ENCODE measurements around the gene OR10G2. TPM values are rescaled to one million over a fixed set of nuclear protein-coding genes. Genes with fewer than 3 reads are reported as not detected.
"Not testable (repeated sequence)": the region's sequence is repeated elsewhere in the genome, so short reads cannot be mapped to it uniquely, and the experiment has no call there.

Gene OR10G2
- total RNA-seq, 2 experiments from 2014 or later: not detected

DNA sequence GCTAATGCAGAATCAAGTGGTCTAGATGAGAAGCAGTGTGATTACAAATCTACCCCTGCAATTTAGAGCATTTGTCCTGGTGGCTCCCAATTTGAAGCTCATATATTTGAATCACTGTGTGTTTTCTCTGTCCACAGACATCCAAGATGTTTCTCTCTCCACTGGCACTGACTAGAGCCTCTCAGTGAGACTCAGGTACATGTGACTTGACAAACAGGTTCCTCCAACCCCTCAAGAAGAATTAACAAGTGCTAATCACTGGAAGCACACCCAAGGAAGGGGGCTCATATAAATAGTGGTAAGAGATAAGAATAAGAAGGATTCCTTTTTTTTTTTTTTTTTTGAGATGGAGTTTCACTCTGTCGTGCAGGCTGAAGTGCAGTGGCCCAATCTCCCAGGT lies 20.5 kb downstream of the OR10G2 start:
- ChIA-PET CTCF (interaction anchor here (0.7 kb wide), 1 partner anchor 17 kb away, joined by 3 read pairs; no protein-coding TSS in a partner anchor), POLR2A (no interaction called here)
- peaks cover 2 to 12% of the 10 kb centered on the region in 2 experiments for H3K27me3 ChIP-seq (ENCODE audit: control insufficient read depth in 1 of 2, insufficient read depth in 2 of 2, low read length in 2 of 2)
- Mint-ChIP-seq H3K27ac (no peak overlapping the region), H3K9me3 (no peaks in the 10 kb centered on the region), H3K4me1 (ENCODE audit: low read depth) (no peaks in the 10 kb centered on the region), H3K4me3 (no peak overlapping the region), H3K27me3 (peaks cover 30% of the 10 kb centered on the region), H3K36me3 (ENCODE audit: low read depth) (no peaks in the 10 kb centered on the region)
- H3K4me3 ChIP-seq (ENCODE audit: low read length): no peak overlapping the region
- H3K27ac ChIP-seq (ENCODE audit: low read depth in 1 of 2, low read length in 2 of 2): no peak overlapping the region
- TF ChIP-seq, protein P1, sequence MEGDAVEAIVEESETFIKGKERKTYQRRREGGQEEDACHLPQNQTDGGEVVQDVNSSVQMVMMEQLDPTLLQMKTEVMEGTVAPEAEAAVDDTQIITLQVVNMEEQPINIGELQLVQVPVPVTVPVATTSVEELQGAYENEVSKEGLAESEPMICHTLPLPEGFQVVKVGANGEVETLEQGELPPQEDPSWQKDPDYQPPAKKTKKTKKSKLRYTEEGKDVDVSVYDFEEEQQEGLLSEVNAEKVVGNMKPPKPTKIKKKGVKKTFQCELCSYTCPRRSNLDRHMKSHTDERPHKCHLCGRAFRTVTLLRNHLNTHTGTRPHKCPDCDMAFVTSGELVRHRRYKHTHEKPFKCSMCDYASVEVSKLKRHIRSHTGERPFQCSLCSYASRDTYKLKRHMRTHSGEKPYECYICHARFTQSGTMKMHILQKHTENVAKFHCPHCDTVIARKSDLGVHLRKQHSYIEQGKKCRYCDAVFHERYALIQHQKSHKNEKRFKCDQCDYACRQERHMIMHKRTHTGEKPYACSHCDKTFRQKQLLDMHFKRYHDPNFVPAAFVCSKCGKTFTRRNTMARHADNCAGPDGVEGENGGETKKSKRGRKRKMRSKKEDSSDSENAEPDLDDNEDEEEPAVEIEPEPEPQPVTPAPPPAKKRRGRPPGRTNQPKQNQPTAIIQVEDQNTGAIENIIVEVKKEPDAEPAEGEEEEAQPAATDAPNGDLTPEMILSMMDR (IDR thresholded peaks at IDR 0.05): no peak
- H3K9me3 ChIP-seq (ENCODE audit: control insufficient read depth in 1 of 2, insufficient read depth in 1 of 2, low read length in 2 of 2): no peaks in the 10 kb centered on the region
- ATAC-seq (ENCODE audit: poor library complexity) (no peak), DNase-seq (no peak)
- no peaks in the 10 kb centered on the region for H3K4me1 ChIP-seq (ENCODE audit: insufficient read depth, low read length)
- intact Hi-C loops (cut with DNase I, micrococcal nuclease): loop anchor here in 1 of 2 experiments (10.0 kb wide), 1 partner anchor 459 kb away; the partner anchor contains the start of gene OR5AU1
- H3K36me3 ChIP-seq (ENCODE audit: insufficient read depth, low read length): no peaks in the 10 kb centered on the region

DNA sequence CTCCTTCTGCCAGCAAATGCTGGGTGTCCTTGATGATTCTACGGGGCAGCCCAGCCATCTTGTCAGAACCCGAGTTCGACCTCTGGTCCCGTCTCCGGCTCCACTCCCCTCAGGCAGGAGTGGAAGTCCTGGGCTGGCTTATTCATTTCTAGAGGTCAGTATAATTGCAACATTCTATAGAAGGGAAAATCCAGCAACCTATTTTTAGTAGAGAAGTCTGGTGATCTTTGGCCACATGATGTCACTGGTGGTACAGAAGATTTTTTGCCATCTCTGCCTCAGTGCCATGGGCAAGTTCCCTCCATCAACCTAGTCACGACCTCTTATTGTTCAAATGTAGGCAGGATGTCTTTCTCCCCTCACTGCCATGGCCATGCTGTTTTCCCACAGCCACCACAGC lies 22.4 kb downstream of the OR10G2 start:
- POLR2A ChIA-PET: no interaction called here
- Mint-ChIP-seq H3K27me3 (peaks cover 30% of the 10 kb centered on the region), H3K4me3 (no peak overlapping the region)

DNA sequence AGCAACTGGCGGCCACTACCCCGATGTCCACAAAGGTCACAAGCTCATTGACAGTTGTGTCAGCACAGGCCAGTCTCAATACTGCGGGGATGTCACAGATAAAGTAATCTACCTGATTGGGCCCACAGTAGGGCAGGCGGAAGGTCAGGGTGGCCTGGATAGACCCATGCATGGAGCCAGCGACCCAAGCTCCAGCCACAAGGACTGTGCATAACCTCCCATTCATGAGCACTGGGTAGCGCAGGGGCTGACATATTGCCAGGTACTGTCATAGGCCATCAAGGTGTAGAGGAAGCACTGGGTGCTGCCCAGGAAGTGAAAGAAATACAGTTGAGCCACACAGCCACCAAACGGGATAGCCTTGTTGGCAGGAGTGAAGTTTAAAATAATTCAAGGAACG lies 32.6 kb downstream of the OR10G2 start:
- H3K36me3 ChIP-seq (ENCODE audit: insufficient read depth, low read length); POLR2A ChIA-PET; H3K4me3 ChIP-seq (ENCODE audit: low read length); intact Hi-C loops (cut with DNase I, micrococcal nuclease); H3K4me3 Mint-ChIP-seq; ATAC-seq (ENCODE audit: poor library complexity); H3K27me3 Mint-ChIP-seq; DNase-seq; H3K27ac ChIP-seq (ENCODE audit: low read depth in 1 of 2, low read length in 2 of 2); H3K36me3 Mint-ChIP-seq (ENCODE audit: low read depth); H3K4me1 Mint-ChIP-seq (ENCODE audit: low read depth); H3K4me1 ChIP-seq (ENCODE audit: insufficient read depth, low read length); H3K9me3 Mint-ChIP-seq; H3K27ac Mint-ChIP-seq; CTCF ChIA-PET; H3K9me3 ChIP-seq (ENCODE audit: control insufficient read depth in 1 of 2, insufficient read depth in 1 of 2, low read length in 2 of 2); H3K27me3 ChIP-seq (ENCODE audit: control insufficient read depth in 1 of 2, insufficient read depth in 2 of 2, low read length in 2 of 2): not testable (repeated sequence)

More for the DNA sequence above, 22.4 kb downstream of the OR10G2 start:
- H3K9me3 ChIP-seq (ENCODE audit: control insufficient read depth in 1 of 2, insufficient read depth in 1 of 2, low read length in 2 of 2): no peaks in the 10 kb centered on the region
- DNase-seq (peak in 2 of 14 experiments; percentile 1 to 6), ATAC-seq (ENCODE audit: poor library complexity) (no peak)
- TF ChIP-seq, protein P1 (IDR thresholded peaks at IDR 0.05): no peak
- Mint-ChIP-seq H3K4me1 (ENCODE audit: low read depth) (no peaks in the 10 kb centered on the region), H3K36me3 (ENCODE audit: low read depth) (no peaks in the 10 kb centered on the region), H3K9me3 (no peaks in the 10 kb centered on the region), H3K27ac (no peak overlapping the region)
- no peaks in the 10 kb centered on the region for H3K27me3 ChIP-seq (ENCODE audit: control insufficient read depth in 1 of 2, insufficient read depth in 2 of 2, low read length in 2 of 2)
- intact Hi-C loops (cut with DNase I, micrococcal nuclease): loop anchor here in 1 of 2 experiments (10.0 kb wide), 1 partner anchor 458 kb away; the partner anchor contains the start of gene OR5AU1
- no peak overlapping the region for H3K27ac ChIP-seq (ENCODE audit: low read depth in 1 of 2, low read length in 2 of 2)
- no peaks in the 10 kb centered on the region for H3K4me1 ChIP-seq (ENCODE audit: insufficient read depth, low read length)
- no peaks in the 10 kb centered on the region for H3K36me3 ChIP-seq (ENCODE audit: insufficient read depth, low read length)
- CTCF ChIA-PET: no interaction called here
- no peak overlapping the region for H3K4me3 ChIP-seq (ENCODE audit: low read length)

DNA sequence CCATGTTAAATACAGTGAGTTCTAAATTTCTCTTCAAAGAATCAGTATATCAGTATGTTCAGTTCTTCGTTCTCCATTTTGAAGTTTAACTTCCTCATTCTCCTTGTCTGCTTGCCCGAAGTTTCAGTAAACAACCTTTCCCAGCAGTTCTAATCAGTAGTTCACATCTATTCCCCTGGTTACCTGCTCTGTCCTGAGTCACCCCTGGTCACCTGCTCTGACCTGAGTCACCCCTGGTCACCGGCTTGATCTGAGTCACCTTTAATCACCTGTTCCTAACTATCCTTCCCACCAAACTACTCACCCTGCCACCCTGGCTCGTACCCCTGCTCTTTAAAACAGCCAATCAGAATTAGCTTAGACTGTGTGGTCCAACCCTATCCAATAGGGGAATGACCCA lies 45.4 kb downstream of the OR10G2 start:
- CTCF ChIA-PET: no interaction called here
- peaks cover 18 to 21% of the 10 kb centered on the region in 2 experiments for H3K9me3 ChIP-seq (ENCODE audit: control insufficient read depth in 1 of 2, insufficient read depth in 1 of 2, low read length in 2 of 2)
- no peak overlapping the region for H3K27ac Mint-ChIP-seq
- POLR2A ChIA-PET: no interaction called here
- intact Hi-C loops (cut with DNase I, micrococcal nuclease): no loop called here
- peaks cover 39% of the 10 kb centered on the region for H3K27me3 Mint-ChIP-seq
- no peaks in the 10 kb centered on the region for H3K4me1 ChIP-seq (ENCODE audit: insufficient read depth, low read length)
- no peak for ATAC-seq (ENCODE audit: poor library complexity)
- H3K27me3 ChIP-seq (ENCODE audit: control insufficient read depth in 1 of 2, insufficient read depth in 2 of 2, low read length in 2 of 2): peaks cover 3 to 4% of the 10 kb centered on the region in 2 experiments
- H3K4me1 Mint-ChIP-seq (ENCODE audit: low read depth): no peaks in the 10 kb centered on the region
- H3K9me3 Mint-ChIP-seq: peaks cover 16% of the 10 kb centered on the region
- DNase-seq: no peak
- TF ChIP-seq, protein P1 (IDR thresholded peaks at IDR 0.05): no peak
- H3K4me3 Mint-ChIP-seq: no peak overlapping the region
- no peak overlapping the region for H3K4me3 ChIP-seq (ENCODE audit: low read length)
- H3K36me3 ChIP-seq (ENCODE audit: insufficient read depth, low read length): no peaks in the 10 kb centered on the region
- no peak overlapping the region for H3K27ac ChIP-seq (ENCODE audit: low read depth in 1 of 2, low read length in 2 of 2)
- peaks cover 16% of the 10 kb centered on the region for H3K36me3 Mint-ChIP-seq (ENCODE audit: low read depth)

All from CD4-positive, alpha-beta T cell (primary cell).